HepG2 (cell line): ENCODE results near the gene ZNF771. TPM values are rescaled to one million over a fixed set of nuclear protein-coding genes. Genes with fewer than 3 reads are reported as not detected.

Source experiments
- FOXK1 ChIP-seq: sonication (generic); formaldehyde crosslinking; IDR thresholded peaks from 2 replicates; pipeline ENCODE4 v1.4.0; 2020; ENCODE audit warnings: low read depth, missing genetic modification reagents, borderline replicate concordance
- SETDB1 ChIP-seq: sonication (generic); formaldehyde crosslinking; IDR thresholded peaks from 2 replicates; pipeline ENCODE4 v1.5.1; 2020; ENCODE audit warnings: missing genetic modification reagents, mild to moderate bottlenecking, borderline replicate concordance
- TARDBP ChIP-seq: sonication (generic); formaldehyde crosslinking; IDR thresholded peaks from 2 replicates; pipeline ENCODE4 v1.8.0; 2022; ENCODE audit warnings: mild to moderate bottlenecking, missing genetic modification reagents
- ZNF225 ChIP-seq: sonication (generic); formaldehyde crosslinking; IDR thresholded peaks from 2 replicates; pipeline ENCODE4 v1.4.0; 2020; ENCODE audit warnings: mild to moderate bottlenecking, missing genetic modification reagents
- ZNF629 ChIP-seq: sonication (generic); formaldehyde crosslinking; conservative IDR thresholded peaks from 2 replicates; pipeline ENCODE4 v1.5.0; 2020; ENCODE audit warnings: missing genetic modification reagents
- polyA plus RNA-seq, 8 experiments: library from polyadenylated mRNA; depleted of rRNA in 3 of 8; stranded (reverse) in 7 of 8; unstranded in 1 of 8; fragments of >200 nt; fragmentation: Illumina TruSeq in 4 of 8; extraction: Trizol in 4 of 8; gene quantifications; 2 replicates each; pipeline versions ENCODE4 v1.2.1 to v1.2.3, GENCODE V29; 2011 to 2016; ENCODE audit warnings: low read depth in 4 of 8, missing spikeins in 1 of 8, mixed read lengths in 1 of 8; ENCODE audit not compliant: insufficient read depth in 1 of 8
- total RNA-seq, 5 experiments: library from RNA; depleted of rRNA; stranded (reverse); fragments of >200 nt; fragmentation: Illumina TruSeq; extraction: Trizol; gene quantifications; 2 replicates each; pipeline ENCODE4 v1.2.3, GENCODE V29; 2016; ENCODE audit warnings: low read depth in 1 of 5
- TF ChIP-seq, protein P1 (sequence below): sonication (generic); formaldehyde crosslinking; IDR thresholded peaks from 2 replicates; pipeline ENCODE4 v1.5.1; 2020; ENCODE audit warnings: mild to moderate bottlenecking, missing genetic modification reagents, moderate library complexity
- TF ChIP-seq, protein P2 (sequence below): sonication (generic); formaldehyde crosslinking; IDR thresholded peaks from 2 replicates; pipeline ENCODE4 v1.5.0; 2020; ENCODE audit warnings: mild to moderate bottlenecking, missing genetic modification reagents, borderline replicate concordance
- TF ChIP-seq, protein P3 (sequence below): sonication (generic); formaldehyde crosslinking; IDR thresholded peaks from 2 replicates; pipeline ENCODE4 v1.4.0; 2020; ENCODE audit warnings: low read depth, mild to moderate bottlenecking, missing genetic modification reagents
- TF ChIP-seq, protein P4 (sequence below): sonication (generic); formaldehyde crosslinking; IDR thresholded peaks from 2 replicates; pipeline ENCODE4 v1.5.0; 2020; ENCODE audit warnings: missing genetic modification reagents

The ZNF771 gene
- total and polyA plus RNA-seq, 2 of the 13 experiments (the other 11 are each of a cell fraction or from before 2014, with no cell fraction given) = 5.0 to 11.8 TPM

DNA sequence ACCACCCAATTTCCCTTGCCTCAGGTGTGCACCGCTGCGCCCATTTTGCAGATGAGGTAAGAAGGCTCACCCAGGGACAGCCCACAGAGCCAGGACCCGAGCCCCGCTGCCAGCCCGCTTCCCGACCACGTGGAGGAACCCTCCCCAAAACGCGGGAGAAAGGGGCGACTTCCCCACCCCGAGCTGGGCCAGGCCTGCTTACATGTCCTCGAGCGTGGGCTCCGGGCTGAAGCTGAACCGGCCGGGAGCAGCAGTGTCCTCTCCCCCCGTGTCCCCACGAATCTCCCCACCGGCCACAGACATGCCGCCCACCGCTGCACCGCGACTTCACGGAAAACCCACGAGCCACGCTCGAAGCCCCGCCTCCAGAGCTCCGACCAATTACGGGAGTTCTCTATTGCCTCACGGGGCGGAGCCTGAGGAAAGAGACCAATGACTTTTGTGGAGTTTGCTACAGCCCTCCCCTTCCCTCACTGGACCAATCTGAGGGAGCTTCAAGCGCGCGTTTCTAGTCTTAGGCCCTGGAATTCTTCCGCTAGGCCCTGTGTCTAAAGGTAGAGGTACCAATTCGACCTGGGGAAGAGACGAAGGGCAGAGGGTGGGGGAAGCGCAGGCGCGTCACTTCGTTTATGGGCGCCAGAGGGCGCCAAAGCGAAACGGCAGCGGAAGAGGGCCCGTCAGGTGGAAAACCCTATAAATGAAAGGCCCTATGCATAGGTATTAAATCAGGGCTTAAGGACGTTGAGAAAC lies 22.4 kb downstream of the ZNF771 start, which contains the start of gene DCTPP1 (continued):
- TF ChIP-seq, protein P1, sequence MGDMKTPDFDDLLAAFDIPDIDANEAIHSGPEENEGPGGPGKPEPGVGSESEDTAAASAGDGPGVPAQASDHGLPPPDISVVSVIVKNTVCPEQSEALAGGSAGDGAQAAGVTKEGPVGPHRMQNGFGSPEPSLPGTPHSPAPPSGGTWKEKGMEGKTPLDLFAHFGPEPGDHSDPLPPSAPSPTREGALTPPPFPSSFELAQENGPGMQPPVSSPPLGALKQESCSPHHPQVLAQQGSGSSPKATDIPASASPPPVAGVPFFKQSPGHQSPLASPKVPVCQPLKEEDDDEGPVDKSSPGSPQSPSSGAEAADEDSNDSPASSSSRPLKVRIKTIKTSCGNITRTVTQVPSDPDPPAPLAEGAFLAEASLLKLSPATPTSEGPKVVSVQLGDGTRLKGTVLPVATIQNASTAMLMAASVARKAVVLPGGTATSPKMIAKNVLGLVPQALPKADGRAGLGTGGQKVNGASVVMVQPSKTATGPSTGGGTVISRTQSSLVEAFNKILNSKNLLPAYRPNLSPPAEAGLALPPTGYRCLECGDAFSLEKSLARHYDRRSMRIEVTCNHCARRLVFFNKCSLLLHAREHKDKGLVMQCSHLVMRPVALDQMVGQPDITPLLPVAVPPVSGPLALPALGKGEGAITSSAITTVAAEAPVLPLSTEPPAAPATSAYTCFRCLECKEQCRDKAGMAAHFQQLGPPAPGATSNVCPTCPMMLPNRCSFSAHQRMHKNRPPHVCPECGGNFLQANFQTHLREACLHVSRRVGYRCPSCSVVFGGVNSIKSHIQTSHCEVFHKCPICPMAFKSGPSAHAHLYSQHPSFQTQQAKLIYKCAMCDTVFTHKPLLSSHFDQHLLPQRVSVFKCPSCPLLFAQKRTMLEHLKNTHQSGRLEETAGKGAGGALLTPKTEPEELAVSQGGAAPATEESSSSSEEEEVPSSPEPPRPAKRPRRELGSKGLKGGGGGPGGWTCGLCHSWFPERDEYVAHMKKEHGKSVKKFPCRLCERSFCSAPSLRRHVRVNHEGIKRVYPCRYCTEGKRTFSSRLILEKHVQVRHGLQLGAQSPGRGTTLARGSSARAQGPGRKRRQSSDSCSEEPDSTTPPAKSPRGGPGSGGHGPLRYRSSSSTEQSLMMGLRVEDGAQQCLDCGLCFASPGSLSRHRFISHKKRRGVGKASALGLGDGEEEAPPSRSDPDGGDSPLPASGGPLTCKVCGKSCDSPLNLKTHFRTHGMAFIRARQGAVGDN = peak; percentile 96
- TF ChIP-seq ZNF629 (peak; percentile 97), ZNF225 (peak; percentile 41; the same call in 1 of the 2 replicates), SETDB1 (no peak), TARDBP (CRISPR knock-in tag) (peak; percentile 82), FOXK1 (CRISPR knock-in tag) (peak; percentile 87; the same call in 1 of the 2 replicates)
- TF ChIP-seq, protein P2, sequence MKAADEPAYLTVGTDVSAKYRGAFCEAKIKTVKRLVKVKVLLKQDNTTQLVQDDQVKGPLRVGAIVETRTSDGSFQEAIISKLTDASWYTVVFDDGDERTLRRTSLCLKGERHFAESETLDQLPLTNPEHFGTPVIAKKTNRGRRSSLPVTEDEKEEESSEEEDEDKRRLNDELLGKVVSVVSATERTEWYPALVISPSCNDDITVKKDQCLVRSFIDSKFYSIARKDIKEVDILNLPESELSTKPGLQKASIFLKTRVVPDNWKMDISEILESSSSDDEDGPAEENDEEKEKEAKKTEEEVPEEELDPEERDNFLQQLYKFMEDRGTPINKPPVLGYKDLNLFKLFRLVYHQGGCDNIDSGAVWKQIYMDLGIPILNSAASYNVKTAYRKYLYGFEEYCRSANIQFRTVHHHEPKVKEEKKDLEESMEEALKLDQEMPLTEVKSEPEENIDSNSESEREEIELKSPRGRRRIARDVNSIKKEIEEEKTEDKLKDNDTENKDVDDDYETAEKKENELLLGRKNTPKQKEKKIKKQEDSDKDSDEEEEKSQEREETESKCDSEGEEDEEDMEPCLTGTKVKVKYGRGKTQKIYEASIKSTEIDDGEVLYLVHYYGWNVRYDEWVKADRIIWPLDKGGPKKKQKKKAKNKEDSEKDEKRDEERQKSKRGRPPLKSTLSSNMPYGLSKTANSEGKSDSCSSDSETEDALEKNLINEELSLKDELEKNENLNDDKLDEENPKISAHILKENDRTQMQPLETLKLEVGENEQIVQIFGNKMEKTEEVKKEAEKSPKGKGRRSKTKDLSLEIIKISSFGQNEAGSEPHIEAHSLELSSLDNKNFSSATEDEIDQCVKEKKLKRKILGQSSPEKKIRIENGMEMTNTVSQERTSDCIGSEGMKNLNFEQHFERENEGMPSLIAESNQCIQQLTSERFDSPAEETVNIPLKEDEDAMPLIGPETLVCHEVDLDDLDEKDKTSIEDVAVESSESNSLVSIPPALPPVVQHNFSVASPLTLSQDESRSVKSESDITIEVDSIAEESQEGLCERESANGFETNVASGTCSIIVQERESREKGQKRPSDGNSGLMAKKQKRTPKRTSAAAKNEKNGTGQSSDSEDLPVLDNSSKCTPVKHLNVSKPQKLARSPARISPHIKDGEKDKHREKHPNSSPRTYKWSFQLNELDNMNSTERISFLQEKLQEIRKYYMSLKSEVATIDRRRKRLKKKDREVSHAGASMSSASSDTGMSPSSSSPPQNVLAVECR (CRISPR knock-in tag) = peak; percentile 88
- TF ChIP-seq, protein P3, sequence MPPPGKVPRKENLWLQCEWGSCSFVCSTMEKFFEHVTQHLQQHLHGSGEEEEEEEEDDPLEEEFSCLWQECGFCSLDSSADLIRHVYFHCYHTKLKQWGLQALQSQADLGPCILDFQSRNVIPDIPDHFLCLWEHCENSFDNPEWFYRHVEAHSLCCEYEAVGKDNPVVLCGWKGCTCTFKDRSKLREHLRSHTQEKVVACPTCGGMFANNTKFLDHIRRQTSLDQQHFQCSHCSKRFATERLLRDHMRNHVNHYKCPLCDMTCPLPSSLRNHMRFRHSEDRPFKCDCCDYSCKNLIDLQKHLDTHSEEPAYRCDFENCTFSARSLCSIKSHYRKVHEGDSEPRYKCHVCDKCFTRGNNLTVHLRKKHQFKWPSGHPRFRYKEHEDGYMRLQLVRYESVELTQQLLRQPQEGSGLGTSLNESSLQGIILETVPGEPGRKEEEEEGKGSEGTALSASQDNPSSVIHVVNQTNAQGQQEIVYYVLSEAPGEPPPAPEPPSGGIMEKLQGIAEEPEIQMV (CRISPR knock-in tag) = 0 out of 2 replicates have a peak, but pooled peaks have one; percentile 21
- TF ChIP-seq, protein P4, sequence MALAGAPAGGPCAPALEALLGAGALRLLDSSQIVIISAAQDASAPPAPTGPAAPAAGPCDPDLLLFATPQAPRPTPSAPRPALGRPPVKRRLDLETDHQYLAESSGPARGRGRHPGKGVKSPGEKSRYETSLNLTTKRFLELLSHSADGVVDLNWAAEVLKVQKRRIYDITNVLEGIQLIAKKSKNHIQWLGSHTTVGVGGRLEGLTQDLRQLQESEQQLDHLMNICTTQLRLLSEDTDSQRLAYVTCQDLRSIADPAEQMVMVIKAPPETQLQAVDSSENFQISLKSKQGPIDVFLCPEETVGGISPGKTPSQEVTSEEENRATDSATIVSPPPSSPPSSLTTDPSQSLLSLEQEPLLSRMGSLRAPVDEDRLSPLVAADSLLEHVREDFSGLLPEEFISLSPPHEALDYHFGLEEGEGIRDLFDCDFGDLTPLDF (CRISPR knock-in tag) = peak; percentile 92
